Gastrocnemius medialis (tissue), 4 donors: ENCODE data around the gene DNM1L. TPM values are rescaled to one million over a fixed set of nuclear protein-coding genes. Genes with fewer than 3 reads are reported as not detected.

Source experiments
- ATAC-seq, 2 donors: fragments of 150-250 bp; one replicate each; pipeline ENCODE4 v1.9.1; 2016
- DNase-seq, 2 donors: peaks; one replicate each; pipeline ENCODE4 v3.0.0-alpha.2; 2019
- H3K27ac ChIP-seq, 4 donors: fragments of 200-600 bp; sonication (generic); 1 replicate in 1 of 4; 2 replicates in 3 of 4; pipeline ENCODE4 v1.5.1; 2016 to 2018; ENCODE audit warnings: mild to moderate bottlenecking in 2 of 4, moderate library complexity in 1 of 4
- H3K27me3 ChIP-seq, 3 donors: fragments of 200-600 bp; sonication (generic) in 2 of 3; 1 replicate in 1 of 3; 2 replicates in 2 of 3; pipeline versions ENCODE4 v1.5.1 to v1.6.0; 2016 to 2019; ENCODE audit warnings: mild to moderate bottlenecking in 1 of 3, moderate library complexity in 1 of 3
- H3K36me3 ChIP-seq, 2 donors: fragments of 200-600 bp; sonication (generic) in 1 of 2; one replicate each; pipeline ENCODE4 v1.5.1; 2017 to 2018
- H3K4me1 ChIP-seq, 2 donors: fragments of 200-600 bp; sonication (generic) in 1 of 2; one replicate each; pipeline ENCODE4 v1.5.1; 2016 to 2017; ENCODE audit warnings: mild to moderate bottlenecking in 2 of 2
- H3K4me3 ChIP-seq, 4 donors: fragments of 200-600 bp; sonication (generic) in 3 of 4; 1 replicate in 1 of 4; 2 replicates in 3 of 4; pipeline ENCODE4 v1.5.1; 2016 to 2019; ENCODE audit warnings: mild to moderate bottlenecking in 2 of 4
- H3K9me3 ChIP-seq, 3 donors: fragments of 200-600 bp; sonication (generic) in 2 of 3; 1 replicate in 1 of 3; 2 replicates in 2 of 3; pipeline ENCODE4 v1.5.1; 2016 to 2019
- POLR2A ChIP-seq, 2 donors: fragments of 450-650 bp; IDR thresholded peaks; one replicate each; pipeline ENCODE4 v1.6.1; 2017; ENCODE audit warnings: antibody characterized with exemption in 2 of 2, mild to moderate bottlenecking in 2 of 2, moderate library complexity in 2 of 2
- in situ Hi-C, 4 donors: fragments of 200-750 bp; cut with MboI; loops; one replicate each; pipeline versions ENCODE4 v1.15.0 to v1.8.0; 2017; ENCODE audit warnings: low sequenced_read_pairs in 4 of 4
- intact Hi-C: fragments of 100-400 bp; cut with DNase I; formaldehyde crosslinking; loops from one replicate; pipeline ENCODE4 v1.15.1; 2023; ENCODE audit warnings: low total_unique reads
- total RNA-seq, 4 donors: library from RNA; depleted of rRNA; stranded (reverse); fragments of >200 nt; gene quantifications; one replicate each; pipeline versions ENCODE4 v1.1.0 to v1.2.3, GENCODE V29; 2016
- TF ChIP-seq, protein P1 (sequence below), 5 experiments: fragments of 450-650 bp in 3 of 5; fragments of 200-600 bp in 2 of 5; sonication (generic) in 2 of 5; IDR thresholded peaks in 4 of 5; conservative IDR thresholded peaks in 1 of 5; 1 replicate in 4 of 5; 2 replicates in 1 of 5; pipeline ENCODE4 v1.5.1; 2016 to 2019; ENCODE audit warnings: antibody characterized with exemption in 5 of 5, mild to moderate bottlenecking in 3 of 5, moderate library complexity in 3 of 5

DNM1L gene
- total RNA-seq, 4 donors from 2014 or later: 39.3 to 68.3 (median 43.8) TPM

DNA sequence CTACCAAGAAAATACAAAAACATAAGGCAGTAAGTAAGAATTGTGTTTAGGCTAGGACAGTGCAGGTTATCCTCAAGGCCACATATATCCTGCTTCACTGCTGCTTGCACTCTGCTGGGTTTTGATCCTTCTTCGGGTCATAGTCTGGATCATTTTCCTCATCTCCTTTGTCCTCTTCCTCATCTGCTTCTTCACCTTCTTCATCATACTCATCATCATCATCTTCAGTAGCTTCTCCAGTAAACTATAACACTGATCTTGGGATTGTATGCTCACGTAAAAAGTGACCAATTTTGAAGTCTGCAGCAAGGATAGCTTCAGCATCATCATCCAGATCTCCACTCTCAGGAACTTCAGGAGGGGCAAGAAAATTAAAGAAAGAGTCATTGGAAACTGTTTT, 47.2 kb downstream of the DNM1L start:
- in situ Hi-C loops (no loop called here), intact Hi-C loops (no loop called here)
- Histone ChIP-seq H3K36me3 (peaks cover 0 to 73% of the 10 kb centered on the region in 2 donors), H3K27me3 (no peaks in the 10 kb centered on the region), H3K4me3 (no peak overlapping the region), H3K9me3 (no peaks in the 10 kb centered on the region), H3K4me1 (no peaks in the 10 kb centered on the region), H3K27ac (no peak overlapping the region)
- TF ChIP-seq, protein P1, sequence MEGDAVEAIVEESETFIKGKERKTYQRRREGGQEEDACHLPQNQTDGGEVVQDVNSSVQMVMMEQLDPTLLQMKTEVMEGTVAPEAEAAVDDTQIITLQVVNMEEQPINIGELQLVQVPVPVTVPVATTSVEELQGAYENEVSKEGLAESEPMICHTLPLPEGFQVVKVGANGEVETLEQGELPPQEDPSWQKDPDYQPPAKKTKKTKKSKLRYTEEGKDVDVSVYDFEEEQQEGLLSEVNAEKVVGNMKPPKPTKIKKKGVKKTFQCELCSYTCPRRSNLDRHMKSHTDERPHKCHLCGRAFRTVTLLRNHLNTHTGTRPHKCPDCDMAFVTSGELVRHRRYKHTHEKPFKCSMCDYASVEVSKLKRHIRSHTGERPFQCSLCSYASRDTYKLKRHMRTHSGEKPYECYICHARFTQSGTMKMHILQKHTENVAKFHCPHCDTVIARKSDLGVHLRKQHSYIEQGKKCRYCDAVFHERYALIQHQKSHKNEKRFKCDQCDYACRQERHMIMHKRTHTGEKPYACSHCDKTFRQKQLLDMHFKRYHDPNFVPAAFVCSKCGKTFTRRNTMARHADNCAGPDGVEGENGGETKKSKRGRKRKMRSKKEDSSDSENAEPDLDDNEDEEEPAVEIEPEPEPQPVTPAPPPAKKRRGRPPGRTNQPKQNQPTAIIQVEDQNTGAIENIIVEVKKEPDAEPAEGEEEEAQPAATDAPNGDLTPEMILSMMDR (IDR thresholded peaks at IDR 0.05 in 4 of 5, conservative IDR thresholded peaks at IDR 0.05 in 1 of 5): no peak
- TF ChIP-seq POLR2A (IDR thresholded peaks at IDR 0.05): no peak
- DNase-seq: no peak
- no peak for ATAC-seq

DNA sequence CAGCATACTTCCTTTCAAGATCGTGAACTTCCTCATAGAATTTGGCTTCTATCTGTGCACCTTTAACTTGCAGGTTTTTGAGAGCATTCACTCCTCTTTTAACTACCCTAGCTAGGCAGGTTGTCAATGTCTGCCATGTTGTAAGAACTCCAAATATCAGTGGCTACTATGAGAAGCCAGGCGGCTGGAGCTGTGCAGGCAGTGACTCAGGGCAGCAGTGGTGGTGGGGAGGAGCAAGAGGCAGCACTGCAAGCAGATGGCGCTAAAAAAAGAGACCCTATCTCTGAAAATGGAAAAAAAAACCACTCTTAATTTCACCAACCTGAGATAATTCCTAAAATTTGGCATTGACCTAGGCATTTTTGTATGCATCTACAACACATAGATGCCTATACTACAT, 48.1 kb downstream of the DNM1L start:
- DNase-seq: no peak
- in situ Hi-C loops (no loop called here), intact Hi-C loops (no loop called here)
- peaks cover 0 to 73% of the 10 kb centered on the region in 2 donors for H3K36me3 ChIP-seq
- H3K27me3 ChIP-seq: no peaks in the 10 kb centered on the region
- H3K4me1 ChIP-seq: no peaks in the 10 kb centered on the region
- ATAC-seq: no peak
- H3K9me3 ChIP-seq: no peaks in the 10 kb centered on the region
- H3K27ac ChIP-seq: no peak overlapping the region
- H3K4me3 ChIP-seq: no peak overlapping the region
- TF ChIP-seq POLR2A (IDR thresholded peaks at IDR 0.05): no peak
- TF ChIP-seq, protein P1 (IDR thresholded peaks at IDR 0.05 in 4 of 5, conservative IDR thresholded peaks at IDR 0.05 in 1 of 5): no peak

DNA sequence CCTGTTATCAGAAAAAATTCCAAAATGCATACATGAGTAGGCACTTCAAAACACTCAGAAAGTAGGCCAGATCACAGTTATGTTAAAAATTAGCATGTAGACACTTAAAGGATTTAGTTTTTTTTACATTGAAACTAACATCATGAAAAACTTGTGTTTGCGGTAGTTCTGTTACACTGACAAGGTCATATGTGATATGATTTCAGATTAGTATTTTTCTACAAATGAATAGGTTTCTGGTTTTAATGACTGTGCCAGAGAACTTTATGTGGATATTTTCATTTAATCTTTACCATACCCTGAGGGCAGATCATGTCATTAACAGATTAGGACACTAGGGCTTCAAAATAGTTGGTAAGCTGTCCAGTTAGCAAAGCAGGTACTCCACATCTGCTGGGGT, 55.9 kb downstream of the DNM1L start:
- Histone ChIP-seq H3K4me1 (no peaks in the 10 kb centered on the region), H3K4me3 (no peak overlapping the region), H3K9me3 (no peaks in the 10 kb centered on the region), H3K27ac (no peak overlapping the region), H3K36me3 (peaks cover 0 to 88% of the 10 kb centered on the region in 2 donors), H3K27me3 (no peaks in the 10 kb centered on the region)
- in situ Hi-C loops (no loop called here), intact Hi-C loops (no loop called here)
- DNase-seq (no peak), ATAC-seq (no peak)
- TF ChIP-seq, protein P1 (IDR thresholded peaks at IDR 0.05 in 4 of 5, conservative IDR thresholded peaks at IDR 0.05 in 1 of 5): no peak
- no peak for TF ChIP-seq POLR2A (IDR thresholded peaks at IDR 0.05)

DNA sequence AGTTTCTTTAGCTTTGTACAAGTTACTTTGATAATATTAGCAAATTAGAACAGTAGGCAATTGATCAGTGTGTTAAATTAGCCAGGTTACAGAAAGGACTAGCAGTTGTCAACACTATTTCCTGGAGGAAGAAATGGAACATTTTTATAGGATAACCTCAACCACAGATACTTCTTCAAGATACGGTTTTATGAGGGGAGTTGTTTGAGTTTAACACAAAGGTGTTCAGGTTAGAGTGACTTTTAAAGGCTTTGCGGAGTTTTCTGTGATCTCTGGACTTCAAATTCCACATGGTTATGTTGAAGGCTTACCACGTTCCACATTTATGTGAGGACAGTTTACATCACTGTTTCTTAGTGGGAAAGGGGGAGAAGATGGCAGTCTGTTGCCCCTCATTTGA, 57.3 kb downstream of the DNM1L start:
- Histone ChIP-seq H3K4me3 (no peak overlapping the region), H3K9me3 (no peaks in the 10 kb centered on the region), H3K27ac (no peak overlapping the region), H3K36me3 (peaks cover 0 to 84% of the 10 kb centered on the region in 2 donors), H3K4me1 (no peaks in the 10 kb centered on the region), H3K27me3 (no peaks in the 10 kb centered on the region)
- DNase-seq (no peak), ATAC-seq (no peak)
- intact Hi-C loops (no loop called here), in situ Hi-C loops (no loop called here)
- TF ChIP-seq POLR2A (IDR thresholded peaks at IDR 0.05): no peak
- TF ChIP-seq, protein P1 (IDR thresholded peaks at IDR 0.05 in 4 of 5, conservative IDR thresholded peaks at IDR 0.05 in 1 of 5): no peak

DNA sequence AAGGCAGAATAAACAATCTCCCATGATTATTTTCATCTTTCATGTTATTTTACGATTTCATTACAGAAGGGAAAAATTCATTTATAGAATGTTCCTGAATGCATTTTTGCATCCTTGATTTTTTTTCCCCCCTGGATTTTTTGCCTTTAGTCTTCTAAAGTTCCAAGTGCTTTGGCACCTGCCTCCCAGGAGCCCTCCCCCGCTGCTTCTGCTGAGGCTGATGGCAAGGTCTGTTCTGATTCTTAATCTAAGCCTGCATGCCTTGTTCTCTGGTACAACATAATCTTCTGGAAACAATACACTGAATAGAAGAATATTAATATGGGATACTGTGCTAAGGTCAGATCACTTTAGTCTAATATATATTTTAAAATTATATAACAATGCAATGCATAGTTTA, 58.6 kb downstream of the DNM1L start:
- peaks cover 0 to 83% of the 10 kb centered on the region in 2 donors for H3K36me3 ChIP-seq
- no peak for ATAC-seq
- in situ Hi-C loops: no loop called here

More for the DNA sequence above, 58.6 kb downstream of the DNM1L start:
- no peaks in the 10 kb centered on the region for H3K9me3 ChIP-seq
- intact Hi-C loops: no loop called here
- no peak for DNase-seq
- no peak for TF ChIP-seq POLR2A (IDR thresholded peaks at IDR 0.05)
- TF ChIP-seq, protein P1 (IDR thresholded peaks at IDR 0.05 in 4 of 5, conservative IDR thresholded peaks at IDR 0.05 in 1 of 5): no peak
- no peaks in the 10 kb centered on the region for H3K4me1 ChIP-seq
- H3K27ac ChIP-seq: no peak overlapping the region
- H3K27me3 ChIP-seq: no peaks in the 10 kb centered on the region
- no peak overlapping the region for H3K4me3 ChIP-seq
